NCI-H510A treated with DMSO at 0.1 percent for 48 hours (cell line): ENCODE data around the gene UNC119B.
"Not testable (repeated sequence)": the region's sequence is repeated elsewhere in the genome, so short reads cannot be mapped to it uniquely, and the experiment has no call there.

ENCODE experiments used
- DNase-seq: peaks from one replicate; lab custom pipeline; 2025; lab: John Stamatoyannopoulos, UW

The UNC119B gene

DNA sequence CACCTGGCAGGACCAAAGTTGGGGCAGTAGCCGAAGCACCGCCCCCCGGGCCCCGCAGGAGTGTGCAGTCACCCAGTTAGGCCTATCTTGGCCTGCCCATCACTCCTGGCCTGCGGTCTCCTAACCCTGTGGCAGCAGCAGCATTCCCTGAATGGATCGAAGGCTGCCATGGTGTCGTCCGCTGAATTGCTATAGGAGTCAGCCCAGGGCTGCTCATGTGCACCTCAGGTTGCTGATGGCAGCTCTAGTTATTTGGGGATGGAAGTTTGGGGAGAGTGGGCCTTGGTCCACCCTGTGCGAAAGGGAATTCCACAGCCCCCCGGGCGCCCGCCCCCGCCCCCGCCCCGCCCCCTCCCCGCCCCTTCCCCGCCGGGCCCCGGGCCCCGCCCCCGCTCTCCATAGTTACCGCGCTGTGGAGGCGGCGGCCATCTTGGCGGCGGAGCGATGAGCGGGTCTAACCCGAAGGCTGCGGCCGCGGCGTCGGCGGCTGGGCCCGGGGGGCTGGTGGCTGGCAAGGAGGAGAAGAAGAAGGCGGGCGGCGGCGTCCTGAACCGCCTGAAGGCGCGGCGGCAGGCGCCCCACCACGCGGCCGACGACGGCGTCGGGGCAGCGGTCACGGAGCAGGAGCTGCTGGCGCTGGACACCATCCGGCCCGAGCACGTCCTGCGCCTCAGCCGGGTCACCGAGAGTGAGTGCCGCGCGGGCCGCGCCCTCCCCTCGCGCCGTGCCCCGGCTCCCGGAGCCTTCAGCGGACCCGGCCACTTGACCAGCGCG lies at the start of gene UNC119B:
Gene UNC119B (plus strand): TSS at position 428 of the 774 bp plus-strand sequence. CDS start 17 bp downstream, at position 445.
- DNase-seq = peak; percentile 79

DNA sequence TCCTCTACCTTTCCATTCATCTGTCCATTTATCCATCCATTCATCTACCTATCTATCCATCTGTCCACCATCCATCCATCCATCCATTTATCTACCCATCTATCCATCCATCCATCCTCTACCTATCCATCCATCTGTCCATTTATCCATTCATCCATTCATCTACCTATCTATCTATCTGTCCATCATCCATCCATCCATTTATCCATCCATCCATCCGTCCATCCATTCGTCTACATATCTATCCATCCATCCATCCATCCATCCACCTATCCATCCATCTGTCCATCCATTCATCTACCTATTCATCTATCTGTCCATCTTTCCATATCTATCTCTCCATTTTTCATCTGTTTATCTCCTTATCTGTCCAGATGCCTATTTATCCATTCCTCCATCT lies 48.8 kb upstream of the UNC119B start:
- no peak for DNase-seq

DNA sequence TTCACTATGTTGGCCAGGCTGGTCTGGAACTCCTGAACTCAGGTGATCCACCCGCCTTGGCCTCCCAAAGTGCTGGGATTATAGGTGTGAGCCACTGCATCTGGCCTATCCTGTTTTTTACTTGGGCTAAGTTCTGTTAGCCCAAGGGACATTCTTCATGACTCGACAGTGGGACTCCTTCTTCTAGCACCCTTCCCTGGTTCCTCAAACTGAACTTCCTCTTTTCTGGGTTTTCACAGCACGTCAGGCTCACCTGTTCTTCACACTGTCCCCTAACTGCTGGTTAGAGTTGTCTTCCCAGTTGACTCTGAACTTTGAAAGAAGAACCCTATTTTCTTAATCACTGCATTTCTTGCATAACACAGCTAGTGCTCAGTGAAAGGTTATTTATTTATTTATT lies 47.4 kb upstream of the UNC119B start:
- no peak for DNase-seq

DNA sequence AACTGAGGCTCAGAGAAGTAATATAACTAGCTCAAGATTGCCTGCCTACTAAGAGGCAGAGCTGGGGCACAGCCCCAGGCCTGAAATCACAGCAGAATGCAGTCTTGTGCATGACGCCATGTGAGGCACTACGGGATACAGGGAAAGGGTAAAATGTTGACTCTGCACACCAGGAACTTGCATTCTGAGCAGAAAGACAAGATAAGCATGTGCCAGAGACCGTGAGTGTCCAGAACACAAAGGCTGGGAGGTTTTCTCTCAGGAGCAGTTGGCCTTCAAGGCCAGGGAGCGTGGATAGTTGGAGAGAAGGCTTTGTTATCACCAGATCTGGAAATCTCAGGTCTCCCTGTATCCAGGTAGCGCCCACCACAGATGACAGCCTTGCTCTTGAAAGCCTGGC lies 46.5 kb upstream of the UNC119B start:
- no peak for DNase-seq

DNA sequence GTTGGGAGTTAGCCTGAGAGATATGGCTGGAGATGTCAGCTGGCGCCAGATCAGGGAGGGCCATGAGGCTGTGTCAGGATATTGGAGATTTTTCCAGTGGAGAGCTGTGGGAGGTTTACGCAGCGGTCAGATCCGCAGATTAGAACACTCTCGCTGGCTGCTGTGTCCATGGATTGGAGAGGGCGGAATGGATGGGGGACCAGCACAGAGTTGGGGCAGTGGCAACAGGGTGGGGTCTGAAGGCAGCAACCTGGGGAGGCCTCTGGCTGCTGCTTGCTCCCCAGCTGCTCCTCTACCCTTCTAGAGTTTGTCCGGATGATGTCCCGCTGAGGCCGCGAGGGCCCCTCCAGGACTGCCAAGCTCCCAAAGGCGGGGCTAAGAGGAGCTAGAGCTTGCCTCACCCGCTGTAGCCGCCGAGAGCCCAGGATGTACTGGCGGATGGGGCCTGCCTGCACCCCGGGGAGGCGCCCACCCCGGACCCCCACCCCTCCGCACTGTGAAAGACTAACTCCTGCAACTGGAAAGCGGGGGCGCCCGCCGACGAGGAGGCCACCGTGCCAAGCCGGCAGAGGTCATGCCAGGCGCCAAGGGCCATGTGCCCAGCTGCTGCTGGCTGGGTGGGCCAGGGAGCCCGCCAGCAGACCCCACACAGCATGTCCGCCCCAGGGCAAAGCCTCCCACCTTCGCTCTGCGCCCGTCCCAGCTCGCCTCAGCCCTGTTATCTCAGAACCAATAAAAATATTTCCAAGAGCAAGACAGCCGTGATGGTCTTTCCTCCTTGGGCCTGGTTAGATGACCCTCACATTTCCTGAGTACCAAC lies 43.5 kb upstream of the UNC119B start:
- DNase-seq = no peak

DNA sequence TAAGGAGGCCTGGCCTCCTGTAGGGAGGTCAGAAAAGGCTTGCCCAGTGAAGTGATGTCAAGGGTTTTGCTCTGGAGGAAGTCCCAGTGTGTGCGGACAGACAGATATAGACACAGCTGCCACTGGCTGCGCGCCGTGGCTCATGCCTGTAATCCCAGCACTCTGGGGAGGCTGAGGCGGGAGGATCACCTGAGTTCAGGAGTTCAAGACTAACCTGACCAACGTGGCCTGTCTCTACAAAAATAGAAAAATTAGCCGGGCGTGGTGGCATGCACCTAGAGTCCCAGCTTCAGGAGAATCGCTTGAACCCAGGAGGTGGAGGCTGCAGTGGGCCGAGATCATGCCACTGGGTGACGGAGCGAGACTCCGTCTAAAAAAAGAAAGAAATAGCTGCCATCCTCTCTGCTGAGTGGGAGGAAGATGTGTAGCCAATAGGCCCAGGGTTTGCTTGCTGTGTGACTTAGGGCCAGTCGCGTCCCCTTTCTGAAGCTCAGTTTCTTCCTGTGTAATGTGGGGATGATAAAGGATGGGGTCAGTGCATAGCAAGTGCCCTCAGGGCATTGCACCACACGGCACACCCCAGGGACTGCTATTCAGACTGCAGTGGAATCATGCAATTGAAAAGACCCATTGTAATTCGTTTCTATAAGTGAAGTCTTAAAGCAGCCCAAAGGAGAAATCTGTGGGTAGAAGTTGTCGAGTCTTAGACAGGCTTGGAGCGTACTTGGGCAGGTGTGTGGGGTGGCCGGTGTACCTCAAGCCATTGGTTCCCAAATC lies 42.0 kb upstream of the UNC119B start:
- no peak for DNase-seq

DNA sequence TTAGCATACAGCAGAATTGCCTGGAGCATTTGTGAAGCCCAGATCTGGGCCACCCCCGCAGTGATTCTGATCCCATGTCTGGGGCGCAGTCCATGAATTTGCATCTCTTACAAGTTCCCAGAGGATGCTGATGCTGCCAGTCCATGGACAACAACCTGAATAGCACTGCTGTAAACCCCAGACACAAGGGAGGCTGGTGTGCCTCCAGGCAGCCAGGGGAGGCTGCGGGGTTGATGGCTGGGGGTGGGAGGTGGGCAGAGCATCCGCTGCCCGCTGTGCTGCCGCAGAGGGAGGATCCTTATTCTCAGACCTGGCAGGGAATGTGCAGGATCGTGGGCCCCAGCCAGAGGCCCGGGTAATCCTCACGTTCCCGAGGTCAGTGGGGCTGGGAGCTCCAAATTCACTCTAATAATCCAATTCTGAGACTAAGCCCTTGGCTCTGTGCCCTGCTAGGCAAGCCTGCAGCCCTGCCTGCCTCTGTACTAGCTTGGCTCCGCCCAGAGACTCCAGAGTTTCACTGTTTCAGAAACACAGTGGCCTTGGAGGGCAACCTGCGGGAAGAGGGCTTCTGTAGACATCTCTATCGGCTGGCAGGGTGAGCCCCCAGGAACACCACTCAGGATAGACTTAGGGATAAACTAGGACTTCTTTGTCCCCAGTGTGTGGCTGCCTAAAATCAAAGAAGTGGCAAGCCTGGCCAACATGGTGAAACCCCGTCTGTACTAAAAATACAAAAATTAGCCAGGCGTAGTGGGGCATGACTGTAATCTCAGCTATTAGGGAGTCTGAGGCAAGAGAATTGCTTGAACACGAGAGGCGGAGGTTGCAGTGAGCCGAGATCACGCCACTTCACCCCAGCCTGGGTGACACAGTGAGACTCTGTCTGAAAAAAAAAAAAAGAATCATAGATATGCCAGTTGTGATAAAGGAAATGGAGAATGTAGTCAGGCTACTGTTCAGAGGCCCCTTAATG lies 41.1 kb upstream of the UNC119B start:
- DNase-seq = no peak

DNA sequence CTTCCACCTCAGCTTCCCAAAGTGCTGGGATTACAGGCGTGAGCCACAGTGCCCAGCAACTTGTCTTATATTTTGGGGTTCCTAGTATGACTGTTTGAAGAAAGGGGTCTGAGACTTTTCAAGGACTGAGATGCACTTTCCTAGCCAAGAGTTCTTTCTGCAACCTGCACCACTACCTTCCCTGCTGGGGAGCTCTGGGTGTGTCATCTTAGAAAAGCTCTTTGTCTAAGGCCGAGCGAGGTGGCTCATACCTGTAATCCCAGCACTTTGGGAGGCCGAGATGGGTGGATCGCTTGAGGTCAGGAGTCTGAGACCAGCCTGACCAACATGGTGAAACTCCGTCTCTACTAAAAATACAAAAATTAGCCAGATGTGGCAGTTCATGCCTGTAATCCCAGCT lies 40.0 kb upstream of the UNC119B start:
- not testable (repeated sequence) for DNase-seq

DNA sequence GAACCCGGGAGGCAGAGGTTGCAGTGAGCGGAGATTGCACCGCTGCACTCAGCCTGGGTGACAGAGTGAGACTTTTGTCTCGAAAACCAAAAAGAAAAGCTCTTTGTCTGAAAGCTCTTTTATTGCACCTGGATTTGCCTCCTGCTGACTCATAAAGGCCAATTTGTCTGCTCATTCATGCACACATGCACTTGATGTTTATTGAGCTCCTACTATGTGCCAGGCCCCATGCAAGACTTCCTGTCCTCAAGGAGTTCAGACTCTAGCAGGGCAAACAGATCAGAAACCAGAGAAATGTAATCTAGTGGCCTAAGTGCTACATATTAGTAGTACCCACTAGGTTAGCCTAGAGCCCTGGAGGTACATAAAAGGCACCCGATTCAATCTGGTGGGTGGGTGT lies 39.6 kb upstream of the UNC119B start:
- no peak for DNase-seq

DNA sequence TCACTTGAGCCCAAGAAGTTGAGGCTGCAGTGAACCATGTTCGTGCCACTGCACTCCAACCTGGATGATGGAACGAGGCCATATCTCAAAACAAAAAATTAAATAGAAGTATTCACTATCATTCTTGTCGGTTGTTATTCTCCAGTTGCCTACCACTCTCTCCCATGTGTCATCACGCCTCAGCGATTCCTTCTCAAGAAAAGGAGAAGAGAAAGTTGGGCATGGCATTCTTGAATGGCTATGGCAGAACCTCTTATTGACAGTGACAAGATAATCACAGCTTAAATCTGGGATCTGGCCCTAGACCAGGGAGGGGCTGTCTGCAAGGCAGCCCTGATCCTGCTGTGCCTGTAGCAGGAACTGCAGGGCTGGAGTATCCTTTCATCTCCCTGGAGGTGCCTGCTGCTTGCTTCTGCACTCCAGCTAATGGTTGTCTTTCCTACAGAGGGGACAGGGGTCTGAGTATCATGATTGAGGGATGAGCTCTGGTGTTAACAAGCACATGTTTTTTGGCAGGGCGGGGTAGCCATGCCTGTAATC lies 36.1 kb upstream of the UNC119B start:
- no peak for DNase-seq

DNA sequence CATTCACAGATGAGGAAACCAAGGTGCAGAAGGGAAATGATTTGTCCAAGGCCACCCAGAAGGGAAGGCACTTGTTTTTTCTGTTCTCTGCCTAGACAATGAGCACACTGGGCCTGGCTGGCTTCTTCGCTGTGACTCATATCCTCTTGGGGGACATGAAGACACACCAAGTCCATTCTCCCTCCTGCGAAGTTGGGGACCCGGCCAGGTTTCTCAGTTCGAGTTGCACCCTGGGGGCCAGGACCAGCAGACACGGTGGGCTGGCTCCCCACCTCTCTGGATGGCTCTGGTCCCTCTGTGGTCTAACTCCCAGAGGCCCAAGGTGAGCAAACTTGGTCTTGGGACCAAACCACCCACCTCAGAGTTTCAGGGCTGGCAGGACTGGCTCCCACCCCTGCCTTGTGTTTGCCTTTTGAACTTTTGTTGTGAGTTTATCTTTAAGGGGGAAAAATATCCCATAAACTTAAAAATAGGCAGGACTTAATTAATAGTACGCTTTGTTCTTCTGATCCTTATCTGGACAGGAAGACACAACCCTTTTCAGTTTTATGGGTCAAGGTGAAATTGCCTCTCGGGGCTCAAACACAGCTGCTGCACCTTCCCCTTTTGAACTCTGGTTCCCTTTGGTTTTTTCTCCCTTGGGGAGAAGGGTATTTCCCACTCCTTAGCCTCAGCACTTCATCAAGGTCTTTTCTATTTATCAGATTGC lies 32.3 kb upstream of the UNC119B start:
- DNase-seq = no peak

DNA sequence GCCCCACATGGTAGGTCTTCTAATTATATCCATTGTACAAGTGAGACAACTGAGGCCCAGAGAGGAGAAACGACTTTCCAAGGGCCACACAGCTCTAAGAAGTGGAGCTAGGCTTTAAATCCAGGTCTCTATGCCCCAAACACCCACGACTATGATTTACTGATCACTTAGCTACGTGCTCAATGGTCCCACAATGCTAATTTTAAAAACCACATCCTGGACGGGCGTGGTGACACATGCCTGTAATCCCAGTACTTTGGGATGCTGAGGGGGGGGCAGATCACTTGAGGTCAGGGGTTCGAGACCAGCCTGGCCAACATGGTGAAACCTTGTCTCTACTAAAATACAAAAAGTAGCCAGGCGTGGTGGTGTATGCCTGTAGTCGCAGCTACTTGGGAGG lies 31.7 kb upstream of the UNC119B start:
- DNase-seq = no peak

DNA sequence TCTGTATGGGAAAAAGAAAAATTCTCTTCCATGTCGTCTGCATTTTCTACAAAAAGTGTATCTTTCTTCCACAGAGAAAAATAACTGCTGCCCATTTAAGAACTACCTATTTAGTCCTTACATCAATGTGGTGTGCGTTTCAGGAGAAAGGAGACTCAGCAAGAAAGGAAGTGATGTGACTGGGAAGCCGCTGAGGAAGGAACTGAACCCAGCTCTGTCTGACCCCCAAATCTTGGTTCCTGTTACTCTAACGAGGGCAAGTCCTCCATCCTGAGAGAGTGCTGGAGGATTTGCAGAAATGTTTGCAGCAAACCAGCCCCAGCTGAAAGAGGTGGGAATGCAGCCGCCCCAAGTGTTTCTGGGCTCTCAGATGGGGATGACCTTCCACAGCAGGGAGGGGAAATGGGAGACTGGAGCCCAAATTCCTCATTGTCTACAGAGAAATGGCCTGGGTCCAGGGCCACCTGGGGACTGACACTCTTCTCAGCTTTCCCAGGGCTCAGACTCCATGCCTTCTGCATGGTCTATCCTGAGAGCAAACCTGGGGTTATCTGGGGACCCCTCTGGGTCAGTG lies 30.0 kb upstream of the UNC119B start:
- no peak for DNase-seq

DNA sequence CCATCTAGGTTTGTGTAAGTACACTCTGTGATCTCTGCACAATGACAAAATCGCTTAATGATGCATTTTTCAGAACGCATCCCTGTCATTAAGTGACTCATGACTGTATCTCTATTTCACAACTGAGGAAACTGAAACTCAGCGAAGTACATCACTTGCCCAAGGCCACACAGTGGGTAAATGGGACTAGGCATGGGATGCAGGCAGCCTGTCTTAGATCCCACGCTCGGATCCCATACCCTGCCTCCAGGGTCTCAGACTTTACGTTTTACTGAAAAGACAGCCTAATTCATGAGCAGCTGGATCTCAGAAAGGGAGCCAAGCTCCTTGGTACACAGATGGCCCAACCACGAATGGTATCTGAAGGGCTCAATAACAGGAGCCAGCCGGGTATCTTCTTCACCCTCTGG lies 25.7 kb upstream of the UNC119B start:
- no peak for DNase-seq

DNA sequence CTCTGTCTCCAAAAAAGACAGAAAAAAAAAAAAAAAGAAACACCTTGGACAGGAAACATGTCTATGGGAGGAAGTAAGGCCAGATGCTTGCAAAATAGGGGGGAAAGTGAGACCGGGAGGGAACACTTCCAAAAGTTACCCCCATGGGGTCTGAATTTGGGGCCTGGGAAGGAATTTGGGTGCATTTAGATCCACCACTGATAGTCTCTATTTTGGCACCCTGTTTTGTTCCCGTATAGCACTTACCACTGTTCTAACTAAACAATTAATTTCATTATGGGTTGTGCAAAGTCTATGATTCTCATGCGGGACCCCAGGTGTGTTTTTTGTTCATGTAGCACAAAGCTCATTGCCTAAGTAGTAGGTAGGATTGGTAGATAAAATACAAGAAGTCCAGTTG lies 24.7 kb upstream of the UNC119B start:
- no peak for DNase-seq

DNA sequence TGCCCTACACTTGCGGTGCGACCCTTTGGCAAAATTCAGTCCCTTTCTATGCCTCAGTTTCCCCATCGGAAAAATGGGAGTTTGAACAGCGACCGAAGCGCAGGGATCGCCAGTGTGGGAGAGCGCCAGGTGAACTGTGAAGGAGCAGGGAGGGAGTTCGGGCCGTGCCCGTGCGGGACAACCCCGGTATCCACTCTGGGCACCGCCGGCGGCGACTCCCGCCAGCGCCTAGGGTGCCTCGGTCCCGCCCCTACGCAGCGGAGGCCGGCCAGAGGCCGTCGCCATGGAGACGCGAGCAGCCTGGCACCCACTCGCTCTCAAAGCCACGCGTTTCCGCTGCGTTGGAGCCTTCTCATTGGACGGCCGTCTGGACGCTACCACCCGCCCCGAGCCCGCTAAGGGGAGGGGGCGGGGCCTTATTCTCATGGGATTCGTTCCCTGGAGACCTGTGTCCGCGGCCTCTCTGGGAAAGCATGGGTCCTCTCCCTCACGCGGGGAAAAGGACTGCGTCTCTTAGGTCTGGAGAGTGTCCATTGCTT lies 24.0 kb upstream of the UNC119B start:
- DNase-seq = peak; percentile 98

DNA sequence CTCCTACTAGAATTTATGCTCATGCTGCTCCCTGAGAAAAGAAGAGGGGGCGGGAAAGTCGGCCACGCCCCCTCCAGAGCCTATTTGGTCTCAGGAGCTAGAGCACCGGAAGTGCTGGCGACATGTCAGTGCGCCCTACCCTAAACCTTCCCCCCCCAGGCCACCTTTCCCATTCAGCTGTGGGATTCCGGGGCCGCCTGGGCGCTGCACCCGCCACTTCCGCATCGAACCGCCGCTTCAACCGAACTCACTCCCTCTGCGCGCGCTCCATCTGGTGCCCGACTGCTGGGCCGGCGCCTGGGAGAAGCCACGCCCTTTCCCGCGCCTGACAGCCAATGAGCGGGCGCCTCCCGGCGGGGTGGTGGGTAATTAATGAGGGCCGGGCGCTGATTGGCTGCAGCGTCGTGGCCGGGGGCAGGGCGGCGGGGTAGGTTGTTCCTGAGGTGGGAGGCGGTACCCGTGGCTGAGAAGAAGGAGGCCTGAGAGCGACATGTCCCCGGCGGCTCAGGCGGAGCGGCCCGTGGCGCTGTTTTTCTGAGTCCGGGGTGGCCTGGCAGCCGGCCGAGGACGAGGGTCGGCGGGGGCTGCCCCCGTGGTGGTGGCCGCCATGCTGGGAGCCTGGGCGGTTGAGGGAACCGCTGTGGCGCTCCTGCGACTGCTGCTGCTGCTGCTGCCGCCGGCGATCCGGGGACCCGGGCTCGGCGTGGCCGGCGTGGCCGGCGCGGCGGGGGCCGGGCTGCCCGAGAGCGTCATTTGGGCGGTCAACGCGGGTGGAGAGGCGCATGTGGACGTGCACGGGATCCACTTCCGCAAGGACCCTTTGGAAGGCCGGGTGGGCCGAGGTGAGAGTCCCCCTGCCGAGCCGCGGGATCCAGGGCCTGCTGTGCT lies 23.3 kb upstream of the UNC119B start, which contains the start of gene MLEC:
Gene MLEC (plus strand): TSS at position 460 of the 888 bp plus-strand sequence. CDS start 148 bp downstream, at position 608.
- DNase-seq = peak; percentile 98

DNA sequence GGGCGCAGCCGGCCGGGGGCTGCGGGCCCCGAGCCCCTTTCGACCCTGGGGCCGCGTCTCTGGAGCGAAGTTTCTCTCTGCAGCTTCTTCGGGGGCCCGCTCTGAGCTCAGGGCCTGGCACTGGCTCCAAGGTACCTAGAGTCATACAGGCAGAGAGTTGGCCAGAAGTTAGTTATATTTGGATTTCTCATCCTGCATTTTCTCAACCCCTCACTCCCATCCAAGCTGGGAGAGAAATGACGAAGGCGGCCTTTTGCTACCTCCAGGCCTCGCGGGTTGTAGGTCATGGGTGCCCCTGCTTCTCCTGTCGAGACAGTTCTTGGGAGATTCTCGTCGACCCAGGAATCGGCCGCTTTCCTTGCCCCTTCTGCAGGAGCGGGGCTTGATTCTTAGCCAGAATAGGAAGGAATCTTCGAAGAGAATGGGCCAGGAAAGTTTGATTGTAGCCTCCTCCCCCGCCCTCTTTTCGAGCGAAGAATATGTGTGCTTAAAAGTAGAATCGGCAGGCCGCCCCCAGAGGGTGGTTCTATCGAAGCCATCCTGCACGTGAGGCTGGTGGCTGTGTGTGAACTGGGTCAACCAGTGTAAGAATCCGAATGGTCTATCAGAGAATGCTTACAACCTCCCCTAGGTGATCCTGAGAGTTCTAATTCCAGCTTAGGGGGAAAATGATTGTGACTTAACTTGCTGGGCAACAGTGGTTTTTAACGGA lies 22.5 kb upstream of the UNC119B start:
- no peak for DNase-seq
